ENCODE results near the gene HMHB1.

Gene HMHB1

GRCh38 chr5:143851383-143851782 lies 39.4 kb downstream of the HMHB1 start:
- TF ChIP-seq POLR2A (IDR thresholded peaks at IDR 0.05; ENCODE audit: extremely low read depth, insufficient read length) (no peak), CTCF (IDR thresholded peaks at IDR 0.05; ENCODE audit: low read depth, low read length) (no peak), MAX (IDR thresholded peaks at IDR 0.05; ENCODE audit: low read depth, low read length) (no peak), MYC (IDR thresholded peaks at IDR 0.05; ENCODE audit: low read depth, low read length) (no peak)

GRCh38 chr5:143860211-143860610 lies 48.2 kb downstream of the HMHB1 start:
- no peak overlapping the region for H3K4me3 ChIP-seq (ENCODE audit: low read depth, low read length)
- TF ChIP-seq POLR2A (IDR thresholded peaks at IDR 0.05; ENCODE audit: extremely low read depth, insufficient read length) (no peak), MAX (IDR thresholded peaks at IDR 0.05; ENCODE audit: low read depth, low read length) (no peak), CTCF (IDR thresholded peaks at IDR 0.05; ENCODE audit: low read depth, low read length) (no peak), MYC (IDR thresholded peaks at IDR 0.05; ENCODE audit: low read depth, low read length) (no peak)
- DNase-seq (ENCODE audit: low read depth), result no peak

More at GRCh38 chr5:143851383-143851782, 39.4 kb downstream of the HMHB1 start:
- DNase-seq (ENCODE audit: low read depth), result no peak
- no peak overlapping the region for H3K4me3 ChIP-seq (ENCODE audit: low read depth, low read length)

GRCh38 chr5:143862271-143862670 lies 50.3 kb downstream of the HMHB1 start:
- DNase-seq (ENCODE audit: low read depth), result no peak
- TF ChIP-seq POLR2A (IDR thresholded peaks at IDR 0.05; ENCODE audit: extremely low read depth, insufficient read length), result no peak
- no peak for TF ChIP-seq CTCF (IDR thresholded peaks at IDR 0.05; ENCODE audit: low read depth, low read length)
- no peak for TF ChIP-seq MAX (IDR thresholded peaks at IDR 0.05; ENCODE audit: low read depth, low read length)
- TF ChIP-seq MYC (IDR thresholded peaks at IDR 0.05; ENCODE audit: low read depth, low read length), result no peak
- H3K4me3 ChIP-seq (ENCODE audit: low read depth, low read length), result no peak overlapping the region

GRCh38 chr5:143865426-143866025 lies 53.6 kb downstream of the HMHB1 start:
- H3K4me3 ChIP-seq (ENCODE audit: low read depth, low read length), result no peak overlapping the region
- TF ChIP-seq MAX (IDR thresholded peaks at IDR 0.05; ENCODE audit: low read depth, low read length), result no peak
- TF ChIP-seq CTCF (IDR thresholded peaks at IDR 0.05; ENCODE audit: low read depth, low read length), result no peak
- TF ChIP-seq MYC (IDR thresholded peaks at IDR 0.05; ENCODE audit: low read depth, low read length), result no peak

More at GRCh38 chr5:143865426-143866025, 53.6 kb downstream of the HMHB1 start:
- no peak for DNase-seq (ENCODE audit: low read depth)

Data from NB4 (cell line).